Hepatocyte (in vitro differentiated cells): ENCODE results near the gene TBCD.

Experiments used
- EZH2 ChIP-seq: fragments of 200-600 bp; sonication (generic); IDR thresholded peaks from 2 replicates; pipeline ENCODE4 v1.6.1; 2016; ENCODE audit warnings: antibody characterized with exemption, mild to moderate bottlenecking, borderline replicate concordance
- TF ChIP-seq, protein P1 (sequence below): fragments of 200-600 bp; sonication (generic); IDR thresholded peaks from 2 replicates; pipeline ENCODE4 v1.5.1; 2016; ENCODE audit warnings: antibody characterized with exemption, mild to moderate bottlenecking; ENCODE audit not compliant: poor library complexity

DNA sequence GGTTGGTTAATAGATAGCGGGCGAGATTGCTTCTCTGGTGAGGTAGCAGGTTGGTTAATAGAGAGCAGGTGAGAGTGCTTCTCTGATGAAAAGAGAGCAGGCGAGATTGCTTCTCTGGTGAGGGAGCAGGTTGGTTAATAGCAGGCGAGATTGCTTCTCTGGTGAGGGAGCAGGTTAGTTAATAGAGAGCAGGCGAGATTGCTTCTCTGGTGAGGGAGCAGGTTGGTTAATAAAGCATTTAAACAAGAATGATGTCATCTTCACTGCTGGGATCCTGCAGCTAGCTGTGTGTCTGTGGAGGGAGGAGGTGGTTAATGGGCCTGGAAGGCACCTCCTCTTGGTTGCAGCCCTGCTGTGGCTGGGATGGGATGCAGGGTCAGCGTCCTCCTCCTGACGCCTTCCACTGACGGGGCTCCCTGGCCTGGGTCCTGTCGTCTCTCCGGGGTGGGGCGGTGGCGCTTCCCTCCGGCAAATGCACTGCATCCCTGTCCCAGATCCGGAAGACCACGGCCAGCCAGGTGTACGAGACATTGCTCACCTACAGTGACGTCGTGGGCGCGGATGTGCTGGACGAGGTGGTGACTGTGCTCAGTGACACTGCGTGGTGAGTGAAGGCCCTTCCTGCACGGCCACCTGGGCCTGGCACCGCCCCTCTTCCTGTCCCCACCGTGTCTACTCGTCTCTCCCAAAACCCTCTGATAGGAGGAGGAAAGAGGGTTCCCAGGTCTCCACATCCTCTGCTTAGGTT, 187.2 kb downstream of the TBCD start:
- TF ChIP-seq, protein P1, sequence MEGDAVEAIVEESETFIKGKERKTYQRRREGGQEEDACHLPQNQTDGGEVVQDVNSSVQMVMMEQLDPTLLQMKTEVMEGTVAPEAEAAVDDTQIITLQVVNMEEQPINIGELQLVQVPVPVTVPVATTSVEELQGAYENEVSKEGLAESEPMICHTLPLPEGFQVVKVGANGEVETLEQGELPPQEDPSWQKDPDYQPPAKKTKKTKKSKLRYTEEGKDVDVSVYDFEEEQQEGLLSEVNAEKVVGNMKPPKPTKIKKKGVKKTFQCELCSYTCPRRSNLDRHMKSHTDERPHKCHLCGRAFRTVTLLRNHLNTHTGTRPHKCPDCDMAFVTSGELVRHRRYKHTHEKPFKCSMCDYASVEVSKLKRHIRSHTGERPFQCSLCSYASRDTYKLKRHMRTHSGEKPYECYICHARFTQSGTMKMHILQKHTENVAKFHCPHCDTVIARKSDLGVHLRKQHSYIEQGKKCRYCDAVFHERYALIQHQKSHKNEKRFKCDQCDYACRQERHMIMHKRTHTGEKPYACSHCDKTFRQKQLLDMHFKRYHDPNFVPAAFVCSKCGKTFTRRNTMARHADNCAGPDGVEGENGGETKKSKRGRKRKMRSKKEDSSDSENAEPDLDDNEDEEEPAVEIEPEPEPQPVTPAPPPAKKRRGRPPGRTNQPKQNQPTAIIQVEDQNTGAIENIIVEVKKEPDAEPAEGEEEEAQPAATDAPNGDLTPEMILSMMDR, result no peak
- TF ChIP-seq EZH2, result no peak
